ENCODE results near the gene NPHS1.

DNA sequence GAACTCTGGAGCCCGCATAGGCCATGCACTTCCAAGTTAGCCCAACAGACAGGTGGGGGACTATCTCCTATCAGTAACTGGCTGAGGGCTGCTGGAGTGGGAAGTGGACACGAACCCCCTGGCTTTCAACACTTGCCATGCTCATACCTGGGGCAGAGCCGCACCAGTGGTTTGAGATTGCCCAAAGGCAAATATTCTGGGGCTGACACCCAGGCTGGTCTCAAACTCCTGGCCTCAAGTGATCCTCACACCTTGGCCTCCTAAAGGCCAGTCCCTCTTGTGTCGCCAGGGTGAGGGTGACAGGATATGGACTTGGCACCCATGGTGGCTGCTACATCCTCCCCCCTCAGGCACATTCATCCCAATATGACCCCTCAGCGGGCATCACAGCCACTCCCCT is 34.9 kb upstream of the NPHS1 start:
- TF ChIP-seq, protein P1, sequence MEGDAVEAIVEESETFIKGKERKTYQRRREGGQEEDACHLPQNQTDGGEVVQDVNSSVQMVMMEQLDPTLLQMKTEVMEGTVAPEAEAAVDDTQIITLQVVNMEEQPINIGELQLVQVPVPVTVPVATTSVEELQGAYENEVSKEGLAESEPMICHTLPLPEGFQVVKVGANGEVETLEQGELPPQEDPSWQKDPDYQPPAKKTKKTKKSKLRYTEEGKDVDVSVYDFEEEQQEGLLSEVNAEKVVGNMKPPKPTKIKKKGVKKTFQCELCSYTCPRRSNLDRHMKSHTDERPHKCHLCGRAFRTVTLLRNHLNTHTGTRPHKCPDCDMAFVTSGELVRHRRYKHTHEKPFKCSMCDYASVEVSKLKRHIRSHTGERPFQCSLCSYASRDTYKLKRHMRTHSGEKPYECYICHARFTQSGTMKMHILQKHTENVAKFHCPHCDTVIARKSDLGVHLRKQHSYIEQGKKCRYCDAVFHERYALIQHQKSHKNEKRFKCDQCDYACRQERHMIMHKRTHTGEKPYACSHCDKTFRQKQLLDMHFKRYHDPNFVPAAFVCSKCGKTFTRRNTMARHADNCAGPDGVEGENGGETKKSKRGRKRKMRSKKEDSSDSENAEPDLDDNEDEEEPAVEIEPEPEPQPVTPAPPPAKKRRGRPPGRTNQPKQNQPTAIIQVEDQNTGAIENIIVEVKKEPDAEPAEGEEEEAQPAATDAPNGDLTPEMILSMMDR (tag by site-specific recombination; IDR thresholded peaks at IDR 0.05), result no peak
- TF ChIP-seq ZBTB49 (tag by site-specific recombination; IDR thresholded peaks at IDR 0.05; ENCODE audit: low read depth) (no peak), ZNF558 (tag by site-specific recombination; IDR thresholded peaks at IDR 0.05) (no peak), ZNF423 (tag by site-specific recombination; IDR thresholded peaks at IDR 0.05) (no peak), ZNF513 (tag by site-specific recombination; IDR thresholded peaks at IDR 0.05) (no peak), ATF2 (tag by site-specific recombination; IDR thresholded peaks at IDR 0.05; ENCODE audit: low read depth) (no peak)
- TF ChIP-seq, protein P2, sequence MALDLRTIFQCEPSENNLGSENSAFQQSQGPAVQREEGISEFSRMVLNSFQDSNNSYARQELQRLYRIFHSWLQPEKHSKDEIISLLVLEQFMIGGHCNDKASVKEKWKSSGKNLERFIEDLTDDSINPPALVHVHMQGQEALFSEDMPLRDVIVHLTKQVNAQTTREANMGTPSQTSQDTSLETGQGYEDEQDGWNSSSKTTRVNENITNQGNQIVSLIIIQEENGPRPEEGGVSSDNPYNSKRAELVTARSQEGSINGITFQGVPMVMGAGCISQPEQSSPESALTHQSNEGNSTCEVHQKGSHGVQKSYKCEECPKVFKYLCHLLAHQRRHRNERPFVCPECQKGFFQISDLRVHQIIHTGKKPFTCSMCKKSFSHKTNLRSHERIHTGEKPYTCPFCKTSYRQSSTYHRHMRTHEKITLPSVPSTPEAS (tag by site-specific recombination; IDR thresholded peaks at IDR 0.05), result no peak

All from HEK293 (cell line).